NT2/D1 (cell line): ENCODE data around the gene TSPAN31.

Experiments
- SUZ12 ChIP-seq: IDR thresholded peaks from 2 replicates; pipeline ENCODE4 v1.6.1; 2011; ENCODE audit not compliant: insufficient read length, insufficient read depth; ENCODE audit errors: extremely low read depth
- YY1 ChIP-seq: IDR thresholded peaks from 2 replicates; pipeline ENCODE4 v1.6.1; 2011; ENCODE audit not compliant: insufficient read length, insufficient read depth

- no peak for TF ChIP-seq YY1
- no peak for TF ChIP-seq SUZ12
Observed at GRCh38 chr12:57767876-57768275, 23.0 kb downstream of the TSPAN31 start.
